Measurements from ENCODE around the gene RAP2B.

- TF ChIP-seq CTCF (IDR thresholded peaks at IDR 0.05; ENCODE audit: poor library complexity, severe bottlenecking), result no peak
- no peak for TF ChIP-seq EP300 (conservative IDR thresholded peaks at IDR 0.05; ENCODE audit: poor library complexity, severe bottlenecking)
- TF ChIP-seq EZH2 (IDR thresholded peaks at IDR 0.05; ENCODE audit: borderline replicate concordance, insufficient read depth, low read length, poor library complexity, severe bottlenecking), result no peak
- no peak for TF ChIP-seq POLR2AphosphoS5 (IDR thresholded peaks at IDR 0.05)
- no peak for TF ChIP-seq RAD21 (conservative IDR thresholded peaks at IDR 0.05)
- no peak for TF ChIP-seq REST (IDR thresholded peaks at IDR 0.05; ENCODE audit: borderline replicate concordance)
Observed at GRCh38 chr3:153163756-153164550, 1.9 kb downstream of the RAP2B start.

Data from neural cell (in vitro differentiated cells).